ENCODE measurements around the gene HIBCH.
"Not testable (repeated sequence)": the region's sequence is repeated elsewhere in the genome, so short reads cannot be mapped to it uniquely, and the experiment has no call there.

HIBCH gene

GRCh38 chr2:190304404-190304803, 15.2 kb downstream of the HIBCH start:
- DNase-seq (ENCODE audit: low read depth in 2 of 2), result no peak

GRCh38 chr2:190303647-190304046, 16.0 kb downstream of the HIBCH start:
- no peak for DNase-seq (ENCODE audit: low read depth in 2 of 2)

- DNase-seq (ENCODE audit: low read depth in 2 of 2), result no peak
These were observed 17.6 kb downstream of the HIBCH start for GRCh38 chr2:190302052-190302451.

DNA sequence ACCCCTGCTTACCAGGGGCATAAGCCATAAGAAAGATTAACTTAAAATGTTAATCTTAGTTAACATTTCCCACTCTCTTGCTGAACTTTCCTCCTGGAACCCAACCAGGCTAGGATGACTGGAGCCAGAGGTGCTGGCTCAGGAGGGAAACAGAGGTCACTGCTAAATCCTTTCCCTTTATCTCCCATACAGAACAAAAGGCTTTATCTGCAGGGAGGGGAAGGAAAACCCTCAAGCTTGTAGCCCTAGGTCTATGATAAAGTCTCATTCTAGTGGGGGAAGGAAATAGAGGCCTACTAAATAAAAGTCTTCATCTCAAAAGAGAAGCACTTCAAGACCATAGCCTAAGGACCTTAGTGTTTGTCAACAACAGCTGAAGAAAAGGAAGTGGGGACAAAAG, 18.6 kb downstream of the HIBCH start:
- no peak for DNase-seq (ENCODE audit: low read depth in 2 of 2)

DNA sequence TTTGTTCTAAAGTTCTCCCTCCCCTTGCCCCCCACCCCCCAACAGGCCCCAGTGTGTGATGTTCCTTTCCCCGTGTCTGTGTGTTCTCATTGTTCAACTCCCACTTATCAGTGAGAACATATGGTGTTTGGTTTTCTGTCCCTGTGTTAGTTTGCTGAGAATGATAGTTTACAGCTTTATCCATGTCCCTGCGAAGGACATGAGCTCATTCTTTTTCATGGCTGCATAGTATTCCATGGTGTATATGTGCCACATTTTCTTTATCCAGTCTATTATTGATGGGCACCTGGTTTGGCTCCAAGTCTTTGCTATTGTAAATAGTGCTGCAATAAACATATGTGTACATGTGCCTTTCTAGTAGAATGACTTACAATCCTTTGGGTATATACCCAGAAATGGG, 21.7 kb downstream of the HIBCH start:
- DNase-seq (ENCODE audit: low read depth in 2 of 2), result not testable (repeated sequence)

DNA sequence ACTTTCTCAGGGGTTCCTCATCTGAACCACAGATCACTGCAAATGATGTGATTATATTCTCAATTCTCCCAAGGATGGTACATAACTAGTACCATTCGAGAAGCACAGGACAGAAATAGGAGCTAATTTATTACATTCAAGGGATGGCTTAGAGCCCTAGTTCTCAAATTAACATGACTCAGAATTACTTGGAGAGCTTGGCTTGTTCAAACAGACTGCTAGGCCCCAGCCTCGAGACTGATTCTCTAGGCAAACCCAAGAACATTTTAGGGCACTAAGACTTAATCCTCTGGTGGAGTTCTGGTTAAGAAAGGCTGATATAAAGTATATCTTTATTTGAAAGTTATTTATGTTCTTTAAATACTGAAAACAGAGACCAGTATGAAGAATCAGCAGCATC, 35.8 kb downstream of the HIBCH start:
- DNase-seq (ENCODE audit: low read depth in 2 of 2), result no peak

- no peak for DNase-seq (ENCODE audit: low read depth in 2 of 2)
These were observed 38.9 kb downstream of the HIBCH start for GRCh38 chr2:190280565-190281350.

DNA sequence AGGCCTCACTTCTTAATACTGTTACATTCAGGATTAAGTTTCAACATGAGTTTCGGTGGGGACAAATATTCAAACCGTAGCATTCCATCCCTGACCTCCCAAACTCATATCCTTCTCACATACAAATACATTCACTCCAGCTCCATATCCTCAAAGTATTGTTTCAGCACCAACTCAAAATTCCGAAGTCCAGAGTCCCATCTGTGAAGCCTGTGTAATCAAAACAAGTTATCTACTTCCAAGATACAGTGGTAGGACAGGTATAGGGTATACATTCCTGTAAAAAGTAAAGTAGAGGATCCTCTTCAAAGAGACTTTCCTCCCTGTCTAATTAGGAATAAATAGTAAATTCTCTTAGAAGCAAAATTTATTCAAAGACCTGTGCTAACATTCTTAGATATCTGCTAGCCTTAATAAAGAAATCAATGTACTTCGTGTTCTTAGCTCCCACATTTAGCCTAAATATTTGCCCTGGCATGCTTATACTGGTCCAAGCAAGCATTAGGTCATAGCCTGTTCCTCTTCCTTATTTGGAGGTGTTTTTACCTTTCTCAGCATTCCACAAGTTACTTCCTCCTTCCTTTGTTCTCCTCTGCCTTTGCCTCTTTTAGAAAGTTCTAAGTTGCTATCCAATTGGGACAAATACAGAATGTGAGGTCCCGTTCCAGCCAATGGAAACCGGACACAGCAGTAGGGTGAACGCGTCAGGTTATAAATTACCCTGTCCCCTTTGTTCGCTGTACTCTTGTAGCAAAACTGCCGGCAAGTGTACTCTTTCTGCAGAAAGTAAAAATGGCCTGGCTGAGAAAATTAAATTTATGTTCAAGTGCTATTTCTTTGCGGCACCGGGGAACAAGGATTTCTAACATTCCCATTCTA, 40.1 kb downstream of the HIBCH start:
- DNase-seq (ENCODE audit: low read depth in 2 of 2), result not testable (repeated sequence)

GRCh38 chr2:190277234-190278112, 42.2 kb downstream of the HIBCH start:
- DNase-seq (ENCODE audit: low read depth in 2 of 2), result no peak

GRCh38 chr2:190272457-190272842, 47.2 kb downstream of the HIBCH start:
- no peak for DNase-seq (ENCODE audit: low read depth in 2 of 2)

- no peak for DNase-seq (ENCODE audit: low read depth in 2 of 2)
These were observed 47.7 kb downstream of the HIBCH start for GRCh38 chr2:190271783-190272456.

GRCh38 chr2:190270298-190270697, 49.3 kb downstream of the HIBCH start:
- DNase-seq (ENCODE audit: low read depth in 2 of 2), result no peak

DNA sequence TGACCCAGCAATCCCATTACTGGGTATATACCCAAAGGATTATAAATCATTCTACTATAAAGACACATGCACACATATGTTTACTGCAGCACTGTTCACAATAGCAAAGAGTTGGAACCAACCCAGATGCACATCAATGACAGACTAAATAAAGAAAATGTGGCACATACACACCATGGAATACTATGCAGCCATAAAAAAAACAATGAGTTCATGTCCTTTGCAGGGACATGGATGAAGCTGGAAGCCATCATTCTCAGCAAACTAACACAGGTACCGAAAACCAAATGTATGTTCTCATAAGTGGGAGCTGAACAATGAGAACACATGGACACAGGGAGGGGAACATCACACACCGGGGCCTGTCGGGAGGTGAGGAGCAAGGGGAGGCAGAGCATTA, 49.9 kb downstream of the HIBCH start:
- DNase-seq (ENCODE audit: low read depth in 2 of 2), result not testable (repeated sequence)

- no peak for DNase-seq (ENCODE audit: low read depth in 2 of 2)
These were observed 52.3 kb downstream of the HIBCH start for GRCh38 chr2:190267302-190267701.

GRCh38 chr2:190266314-190266713, 53.3 kb downstream of the HIBCH start:
- no peak for DNase-seq (ENCODE audit: low read depth in 2 of 2)

- DNase-seq (ENCODE audit: low read depth in 2 of 2), result no peak
These were observed 57.8 kb downstream of the HIBCH start for GRCh38 chr2:190261851-190262250.

- no peak for DNase-seq (ENCODE audit: low read depth in 2 of 2)
These were observed 63.5 kb downstream of the HIBCH start for GRCh38 chr2:190256087-190256486.

- no peak for DNase-seq (ENCODE audit: low read depth in 2 of 2)
These were observed 64.0 kb downstream of the HIBCH start for GRCh38 chr2:190255676-190256075.

DNA sequence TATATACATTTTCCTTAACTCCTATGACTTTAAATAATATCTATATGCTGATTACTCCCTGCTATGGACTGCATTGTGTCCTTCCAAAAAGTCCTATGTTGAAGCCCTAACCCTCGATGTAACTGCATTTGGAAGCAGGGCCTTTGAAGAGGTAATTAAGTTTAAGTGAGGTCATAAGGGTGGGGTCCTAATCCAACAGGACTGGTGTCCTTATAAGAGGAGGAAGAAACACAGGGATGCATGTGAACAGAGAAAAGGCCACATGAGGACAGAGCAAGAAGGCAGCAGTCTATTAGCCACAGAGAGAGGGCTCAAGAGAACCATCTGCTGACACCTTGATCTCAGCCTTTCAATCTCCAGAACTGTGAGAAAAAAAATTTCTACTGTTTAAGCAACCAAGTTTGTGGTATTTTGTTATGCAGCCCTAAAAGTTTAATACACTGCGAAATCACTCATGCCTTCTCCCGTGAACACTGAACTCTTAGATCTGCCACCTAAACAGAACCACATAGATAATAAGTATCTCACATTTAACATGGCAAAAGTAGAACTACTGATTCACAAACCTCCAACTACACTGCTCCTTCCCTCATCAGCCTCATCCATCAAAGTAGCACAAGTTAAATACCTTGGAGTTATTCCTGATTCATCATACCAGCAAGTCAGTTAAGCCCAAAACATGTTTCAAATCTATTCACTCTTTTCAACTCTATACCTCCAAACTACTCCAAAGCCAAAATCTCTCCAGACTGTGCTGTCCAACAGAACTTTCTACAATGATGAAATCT, 65.4 kb downstream of the HIBCH start:
- no peak for DNase-seq (ENCODE audit: low read depth in 2 of 2)

DNA sequence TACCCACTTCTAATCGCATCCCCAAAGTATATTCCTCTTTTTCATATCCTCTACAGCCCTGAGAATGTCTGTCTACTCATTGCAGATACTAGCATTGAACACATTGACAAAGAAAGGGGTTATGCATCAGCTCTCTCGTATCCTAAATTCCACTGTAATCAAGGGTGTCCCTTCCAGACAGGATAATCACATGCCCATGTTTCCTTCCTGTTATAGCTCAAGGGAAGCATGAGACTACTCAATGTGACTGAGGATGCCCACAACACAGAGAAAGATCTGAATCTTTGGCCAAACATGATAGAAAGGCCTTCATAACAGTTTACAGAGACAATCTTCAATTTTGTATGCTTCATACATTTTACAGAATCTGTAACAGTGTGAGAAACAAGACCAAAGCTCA, 69.2 kb downstream of the HIBCH start:
- no peak for DNase-seq (ENCODE audit: low read depth in 2 of 2)
